Epithelial cell of proximal tubule (primary cell): ENCODE data around the gene LLGL2. TPM values are rescaled to one million over a fixed set of nuclear protein-coding genes. Genes with fewer than 3 reads are reported as not detected.
A peak's percentile ranks its signal among the peaks of the same experiment; 100 is the strongest.

Experiments used
- DNase-seq: peaks from one replicate; pipeline ENCODE4 v3.0.0-alpha.2; 2011; ENCODE audit warnings: low read depth
- H3K4me3 ChIP-seq: 2 replicates; pipeline ENCODE4 v1.5.1; 2011; ENCODE audit warnings: low read depth, mild to moderate bottlenecking, low read length
- total RNA-seq: library from RNA; depleted of rRNA; stranded (reverse); fragments of >200 nt; gene quantifications from 2 replicates; pipeline ENCODE4 v1.2.3, GENCODE V29; 2015
- TF ChIP-seq, protein P1 (sequence below): conservative IDR thresholded peaks from 2 replicates; pipeline ENCODE4 v1.5.1; 2012; ENCODE audit warnings: low read depth, mild to moderate bottlenecking, low read length

LLGL2 gene
- total RNA-seq, 1 donor from 2014 or later, result 64.7 TPM

DNA sequence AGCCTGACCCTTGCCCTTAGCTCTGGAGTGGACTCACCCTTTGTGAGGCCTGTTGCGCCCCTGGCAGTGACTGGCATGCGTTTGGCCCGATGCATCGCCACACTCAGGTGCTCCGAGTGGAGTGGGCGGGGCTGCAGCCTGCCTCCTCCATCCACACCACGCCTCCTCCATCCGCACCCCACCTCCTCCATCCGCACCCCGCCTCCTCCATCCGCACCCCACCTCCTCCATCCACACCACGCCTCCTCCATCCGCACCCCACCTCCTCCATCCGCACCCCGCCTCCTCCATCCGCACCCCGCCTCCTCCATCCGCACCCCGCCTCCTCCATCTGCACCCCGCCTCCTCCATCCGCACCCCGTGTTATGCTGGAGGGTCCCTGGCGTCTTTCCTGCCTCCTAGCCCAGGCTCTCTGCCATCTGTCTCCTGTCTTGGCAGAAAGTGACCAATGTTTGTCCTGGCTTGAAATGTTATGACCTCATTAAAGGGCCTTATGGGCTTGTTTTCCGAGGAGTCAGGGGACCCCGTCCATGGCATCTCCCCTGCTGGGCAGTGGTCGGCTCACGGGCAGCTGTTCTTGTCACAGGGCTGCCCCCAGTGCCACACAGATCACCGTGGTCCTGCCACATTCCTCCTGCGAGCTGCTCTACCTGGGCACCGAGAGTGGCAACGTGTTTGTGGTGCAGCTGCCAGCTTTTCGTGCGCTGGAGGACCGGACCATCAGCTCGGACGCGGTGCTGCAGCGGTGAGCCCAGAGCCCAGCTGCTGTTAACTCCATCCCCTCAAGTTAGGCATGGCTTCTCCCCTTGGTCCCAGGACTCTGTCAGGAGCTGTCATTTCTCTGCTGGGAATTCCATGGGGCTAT, 33.4 kb downstream of the LLGL2 start:
- H3K4me3 ChIP-seq, result no peak overlapping the region
- no peak for DNase-seq
- TF ChIP-seq, protein P1, sequence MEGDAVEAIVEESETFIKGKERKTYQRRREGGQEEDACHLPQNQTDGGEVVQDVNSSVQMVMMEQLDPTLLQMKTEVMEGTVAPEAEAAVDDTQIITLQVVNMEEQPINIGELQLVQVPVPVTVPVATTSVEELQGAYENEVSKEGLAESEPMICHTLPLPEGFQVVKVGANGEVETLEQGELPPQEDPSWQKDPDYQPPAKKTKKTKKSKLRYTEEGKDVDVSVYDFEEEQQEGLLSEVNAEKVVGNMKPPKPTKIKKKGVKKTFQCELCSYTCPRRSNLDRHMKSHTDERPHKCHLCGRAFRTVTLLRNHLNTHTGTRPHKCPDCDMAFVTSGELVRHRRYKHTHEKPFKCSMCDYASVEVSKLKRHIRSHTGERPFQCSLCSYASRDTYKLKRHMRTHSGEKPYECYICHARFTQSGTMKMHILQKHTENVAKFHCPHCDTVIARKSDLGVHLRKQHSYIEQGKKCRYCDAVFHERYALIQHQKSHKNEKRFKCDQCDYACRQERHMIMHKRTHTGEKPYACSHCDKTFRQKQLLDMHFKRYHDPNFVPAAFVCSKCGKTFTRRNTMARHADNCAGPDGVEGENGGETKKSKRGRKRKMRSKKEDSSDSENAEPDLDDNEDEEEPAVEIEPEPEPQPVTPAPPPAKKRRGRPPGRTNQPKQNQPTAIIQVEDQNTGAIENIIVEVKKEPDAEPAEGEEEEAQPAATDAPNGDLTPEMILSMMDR, result no peak

DNA sequence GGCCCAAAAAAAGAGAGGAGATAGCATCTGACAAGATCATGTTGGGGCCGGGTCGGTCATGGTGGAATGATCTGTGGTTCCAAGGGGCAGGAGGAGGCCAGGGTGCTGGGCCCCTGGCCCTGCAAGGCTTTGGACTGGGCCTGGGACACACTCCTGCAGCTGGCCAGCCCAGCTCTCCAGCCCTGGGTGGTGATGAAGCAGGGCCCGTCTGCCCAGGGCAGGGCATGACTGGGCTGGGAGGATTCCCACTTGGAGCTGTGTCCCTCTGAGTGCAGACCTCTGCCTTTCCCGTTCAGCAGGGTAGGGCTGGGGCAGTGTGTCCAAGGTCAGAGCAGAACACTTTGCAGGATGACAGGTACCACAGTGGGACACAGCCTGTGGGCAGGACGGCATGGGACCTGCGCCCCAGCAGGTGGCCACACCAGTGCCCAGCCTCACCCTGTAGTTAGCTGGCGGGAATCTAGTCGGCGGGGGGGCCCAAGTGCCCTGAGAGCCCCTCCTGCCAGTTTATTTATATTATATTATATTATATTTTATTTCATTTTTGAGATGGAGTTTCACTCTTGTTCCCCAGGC, 34.5 kb downstream of the LLGL2 start:
- DNase-seq, result no peak
- TF ChIP-seq, protein P1, result no peak
- no peak overlapping the region for H3K4me3 ChIP-seq

DNA sequence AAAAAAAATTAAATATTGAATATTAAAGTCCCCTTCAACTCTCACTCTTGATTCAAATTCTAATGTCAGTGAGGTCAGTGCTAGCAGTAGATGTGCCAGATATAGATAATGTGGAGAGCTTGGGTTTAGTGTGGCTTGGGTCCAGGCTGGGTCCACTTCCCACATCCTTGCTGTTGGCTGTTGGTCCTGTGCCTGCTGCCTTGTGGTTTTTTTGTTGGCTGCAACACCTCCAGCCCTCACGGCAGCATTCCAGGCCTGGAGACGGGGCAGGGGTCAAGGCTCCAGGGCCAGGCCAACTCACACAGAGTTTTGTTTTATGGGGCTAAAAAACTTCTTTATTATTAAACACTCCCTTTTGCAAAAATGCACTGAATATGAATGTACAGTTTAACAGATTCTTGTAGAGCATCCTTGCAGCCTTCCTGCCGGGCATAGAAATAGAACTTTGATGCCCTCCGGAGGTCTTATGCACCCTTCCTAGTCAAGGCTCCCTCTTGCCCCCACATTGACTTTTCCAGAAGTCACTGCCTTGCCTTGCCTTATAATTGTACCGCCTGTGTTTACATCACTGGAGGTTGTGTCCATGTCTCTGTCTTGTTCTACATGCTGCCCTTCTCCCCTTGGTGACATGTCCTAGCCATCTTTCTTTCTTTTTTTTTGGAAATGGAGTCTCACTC, 36.6 kb downstream of the LLGL2 start:
- TF ChIP-seq, protein P1, result peak; percentile 14
- no peak overlapping the region for H3K4me3 ChIP-seq

DNA sequence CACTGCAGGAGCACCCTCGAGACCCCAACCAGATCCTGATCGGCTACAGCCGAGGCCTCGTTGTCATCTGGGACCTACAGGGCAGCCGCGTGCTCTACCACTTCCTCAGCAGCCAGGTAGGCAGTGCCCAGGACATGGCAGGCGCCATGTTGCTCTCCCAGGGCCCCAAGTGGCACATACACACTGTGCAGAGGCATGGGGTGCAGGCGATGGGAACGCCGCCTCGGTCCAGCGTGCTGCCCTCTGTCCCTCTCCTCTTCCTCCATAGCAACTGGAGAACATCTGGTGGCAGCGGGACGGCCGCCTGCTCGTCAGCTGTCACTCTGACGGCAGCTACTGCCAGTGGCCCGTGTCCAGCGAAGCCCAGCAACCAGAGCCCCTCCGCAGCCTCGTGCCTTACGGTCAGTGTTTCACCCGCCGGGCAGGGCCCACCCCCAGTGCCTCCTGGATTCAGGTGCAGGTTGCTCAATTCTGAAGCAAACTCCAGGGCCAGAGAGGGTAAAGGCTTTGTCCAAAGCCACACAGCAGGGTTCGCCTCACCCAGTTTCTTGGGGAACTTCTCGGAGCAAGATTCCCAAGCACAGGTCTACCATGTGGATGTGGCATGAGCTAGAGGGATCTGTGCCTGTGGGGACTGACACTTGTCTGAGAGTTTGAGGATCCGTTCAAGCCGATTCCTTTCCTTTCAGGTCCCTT, 37.7 kb downstream of the LLGL2 start:
- H3K4me3 ChIP-seq, result no peak overlapping the region
- no peak for DNase-seq
- TF ChIP-seq, protein P1, result no peak

More for the DNA sequence above, 36.6 kb downstream of the LLGL2 start:
- no peak for DNase-seq

- TF ChIP-seq, protein P1, result no peak
- DNase-seq, result no peak
- H3K4me3 ChIP-seq, result no peak overlapping the region
Measured at GRCh38 chr17:75564195-75564594, 38.7 kb downstream of the LLGL2 start.

DNA sequence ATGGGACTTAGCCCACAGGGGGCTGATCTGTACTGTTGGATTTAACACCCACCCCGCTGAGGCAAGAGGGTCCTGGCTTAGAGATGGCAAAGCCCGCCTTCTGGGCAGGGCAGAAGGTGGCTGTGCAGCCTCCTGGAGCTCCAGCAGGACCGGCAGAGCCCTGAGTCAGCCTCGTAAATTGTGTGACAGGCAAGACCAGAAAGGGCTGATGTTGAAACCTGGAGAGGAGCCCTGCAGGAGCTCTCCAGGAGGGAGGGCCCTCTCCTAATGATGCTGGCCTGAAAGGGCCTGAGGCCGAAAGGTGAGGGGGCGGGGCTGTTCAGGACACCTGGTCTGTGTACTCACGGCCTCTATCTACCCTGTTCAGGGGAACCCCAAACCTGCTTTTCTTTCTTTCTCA, 39.6 kb downstream of the LLGL2 start:
- DNase-seq, result no peak
- TF ChIP-seq, protein P1, result no peak
- H3K4me3 ChIP-seq, result no peak overlapping the region
